LHCN-M2 (cell line): ENCODE measurements around the gene SAMD10. TPM values are rescaled to one million over a fixed set of nuclear protein-coding genes. Genes with fewer than 3 reads are reported as not detected.

ENCODE experiments used
- DNase-seq: peaks from one replicate; pipeline ENCODE4 v3.0.0-alpha.2; 2012; ENCODE audit warnings: low read depth
- total RNA-seq: library from RNA; depleted of rRNA; stranded (reverse); fragments of >200 nt; gene quantifications from 2 replicates; pipeline ENCODE4 v1.2.3, GENCODE V29; 2014

The SAMD10 gene
- total RNA-seq, 1 experiment from 2014 or later: 3.1 TPM

DNA sequence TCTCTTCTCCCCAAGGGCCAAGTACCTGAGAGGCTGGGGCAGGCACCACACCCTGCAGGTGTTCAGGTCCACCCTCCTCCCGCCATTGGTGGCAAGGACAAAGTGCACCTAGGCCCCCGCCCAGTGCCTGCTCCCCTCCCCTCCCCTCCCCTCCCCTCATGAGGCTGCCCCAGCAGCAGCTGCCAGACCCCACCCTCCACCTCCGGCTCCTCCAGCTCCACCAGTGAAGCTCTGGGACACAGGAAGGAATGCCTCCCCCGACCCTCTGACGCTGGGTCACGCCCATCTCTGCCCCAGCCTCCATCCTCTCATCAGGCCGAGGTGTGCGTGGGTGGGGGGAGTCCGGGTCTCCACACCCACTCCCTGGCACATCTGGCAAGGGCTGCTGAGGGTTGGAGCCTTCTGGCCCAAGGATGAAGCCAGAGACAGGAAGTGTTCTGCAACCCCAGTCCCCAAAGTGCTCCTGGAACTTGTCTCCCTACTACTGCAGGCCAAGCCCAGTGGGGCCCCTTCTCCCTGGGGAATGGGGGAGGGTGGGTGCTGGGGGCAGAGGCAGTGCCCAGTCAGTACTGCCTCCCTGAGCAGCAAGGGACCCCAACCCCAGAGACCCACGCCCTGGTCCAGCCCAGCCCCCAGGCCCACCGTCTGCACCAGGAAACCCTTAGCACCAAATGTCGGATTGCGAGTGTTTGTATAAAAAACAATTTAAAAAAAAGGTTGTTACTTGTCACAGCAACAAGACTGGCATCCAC lies 21.6 kb downstream of the SAMD10 start:
- DNase-seq: no peak

DNA sequence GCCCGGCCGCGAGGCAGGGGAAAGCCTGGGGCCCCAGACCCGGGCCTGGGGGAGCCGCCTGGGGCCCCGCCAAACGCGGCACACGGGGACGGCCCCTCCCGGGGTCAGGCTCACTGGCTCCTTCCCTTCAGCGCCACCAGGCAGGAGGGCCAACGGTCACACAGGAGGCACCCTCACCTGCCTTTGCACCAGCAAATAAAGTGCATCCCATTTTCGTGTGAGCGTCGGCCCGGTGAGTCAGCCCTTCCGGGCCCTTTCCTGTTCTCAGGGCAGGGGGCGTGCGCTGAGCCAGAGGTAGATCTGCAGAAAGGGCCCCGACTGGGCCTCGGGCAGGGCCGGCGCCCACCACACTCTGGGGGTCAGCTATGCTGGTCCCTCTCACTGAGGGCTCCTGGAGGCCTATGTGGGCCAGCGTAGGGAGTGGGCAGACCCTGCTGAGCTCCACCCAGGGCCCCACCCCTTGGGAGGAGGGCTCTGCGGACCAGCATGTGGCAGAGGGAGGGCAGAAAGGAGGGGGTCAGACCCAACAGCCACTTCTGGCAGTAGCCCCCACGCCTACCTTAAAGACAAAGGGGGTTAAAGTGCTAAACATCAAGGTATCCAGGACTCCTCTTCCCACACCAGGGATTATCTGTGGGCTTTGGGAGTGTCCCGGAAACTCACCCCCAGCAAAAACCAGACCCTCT lies 22.3 kb downstream of the SAMD10 start:
- peak; percentile 70 for DNase-seq

DNA sequence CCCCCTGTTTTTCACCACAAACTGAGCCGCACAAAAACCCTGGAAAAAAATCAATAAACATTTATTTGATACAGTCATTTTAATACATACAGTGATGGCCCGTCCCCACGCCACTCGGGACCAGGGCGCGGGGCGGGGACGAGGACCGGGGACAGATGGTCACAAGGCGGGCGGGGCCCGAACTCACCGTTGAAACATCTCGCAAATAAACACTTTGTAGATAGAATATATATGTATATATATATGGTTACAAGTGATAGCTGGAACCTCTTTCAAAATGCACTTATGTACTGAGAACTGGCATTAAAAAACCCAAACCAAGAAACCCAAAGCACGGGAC lies 22.8 kb downstream of the SAMD10 start:
- DNase-seq: no peak

DNA sequence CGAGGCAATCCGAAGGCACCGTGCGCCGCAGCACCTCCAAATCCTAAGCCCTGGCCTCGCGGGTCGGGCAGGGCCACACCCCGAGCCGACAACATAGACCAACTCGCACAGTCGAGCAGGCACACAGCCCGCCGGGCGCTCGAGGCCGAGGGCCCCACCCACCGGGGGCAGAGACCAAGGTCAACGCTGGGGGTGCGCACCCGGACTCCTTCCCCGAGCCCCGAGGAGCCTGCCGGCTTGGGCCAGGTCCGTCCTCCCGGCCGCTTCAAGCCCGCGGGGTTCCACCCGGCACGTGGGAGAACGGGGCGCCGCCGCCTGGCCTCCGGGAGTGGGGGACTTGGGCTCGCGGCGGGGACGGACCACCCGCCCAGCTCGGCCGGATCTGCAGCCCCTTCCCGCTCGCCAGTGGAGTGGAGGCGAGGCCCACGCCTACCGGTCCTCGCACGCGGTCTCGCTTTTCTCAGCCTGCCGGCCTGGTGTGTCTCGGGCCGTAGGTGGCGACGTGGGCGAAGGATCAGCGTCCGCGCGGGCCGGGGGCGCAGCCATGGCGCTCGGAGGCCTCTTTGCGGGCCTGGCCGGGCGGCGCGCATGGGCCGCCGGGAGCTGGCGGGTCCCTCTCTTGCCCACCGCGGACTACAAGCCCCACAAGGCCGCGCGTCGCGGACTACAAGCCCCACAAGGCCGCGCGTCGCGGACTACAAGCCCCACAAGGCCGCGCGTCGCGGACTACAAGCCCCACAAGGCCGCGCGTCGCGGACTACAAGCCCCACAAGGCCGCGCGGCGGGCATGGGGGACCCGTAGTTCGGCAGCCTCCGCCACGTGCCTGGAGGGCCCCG lies 23.4 kb downstream of the SAMD10 start, which contains the start of gene UCKL1:
Gene UCKL1, minus strand, starts transcription at position 590 of the 837 bp plus-strand sequence. Its CDS starts 44 bp downstream, at position 546.
- peak; percentile 83 for DNase-seq

DNA sequence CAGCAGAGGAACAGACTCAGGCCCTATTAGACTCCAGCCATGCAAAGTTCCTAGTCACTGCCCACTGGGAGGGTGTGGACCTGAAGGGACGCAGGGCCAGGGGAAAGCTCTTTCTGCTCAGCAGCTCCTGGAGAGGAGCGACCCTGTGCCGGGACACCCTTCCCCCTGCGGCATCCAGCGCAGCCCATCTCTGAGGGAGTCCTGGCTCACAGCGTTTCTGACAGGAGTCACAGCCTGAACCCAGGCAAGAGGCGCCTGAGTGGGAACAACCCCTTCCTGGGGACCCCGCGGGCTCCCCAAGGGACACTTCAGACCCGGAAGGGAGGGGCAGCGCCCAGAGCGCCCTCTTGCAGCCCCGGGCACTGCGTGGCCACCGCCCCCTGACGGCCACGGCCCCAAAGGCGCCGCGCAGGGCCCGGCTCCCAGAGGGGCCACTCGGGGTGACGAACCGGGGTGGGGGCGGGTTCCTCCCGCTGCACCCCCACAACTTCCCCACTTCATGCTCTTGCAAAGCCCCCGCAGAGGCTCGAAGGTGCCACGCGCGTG lies 24.1 kb downstream of the SAMD10 start:
- peak; percentile 39 for DNase-seq

DNA sequence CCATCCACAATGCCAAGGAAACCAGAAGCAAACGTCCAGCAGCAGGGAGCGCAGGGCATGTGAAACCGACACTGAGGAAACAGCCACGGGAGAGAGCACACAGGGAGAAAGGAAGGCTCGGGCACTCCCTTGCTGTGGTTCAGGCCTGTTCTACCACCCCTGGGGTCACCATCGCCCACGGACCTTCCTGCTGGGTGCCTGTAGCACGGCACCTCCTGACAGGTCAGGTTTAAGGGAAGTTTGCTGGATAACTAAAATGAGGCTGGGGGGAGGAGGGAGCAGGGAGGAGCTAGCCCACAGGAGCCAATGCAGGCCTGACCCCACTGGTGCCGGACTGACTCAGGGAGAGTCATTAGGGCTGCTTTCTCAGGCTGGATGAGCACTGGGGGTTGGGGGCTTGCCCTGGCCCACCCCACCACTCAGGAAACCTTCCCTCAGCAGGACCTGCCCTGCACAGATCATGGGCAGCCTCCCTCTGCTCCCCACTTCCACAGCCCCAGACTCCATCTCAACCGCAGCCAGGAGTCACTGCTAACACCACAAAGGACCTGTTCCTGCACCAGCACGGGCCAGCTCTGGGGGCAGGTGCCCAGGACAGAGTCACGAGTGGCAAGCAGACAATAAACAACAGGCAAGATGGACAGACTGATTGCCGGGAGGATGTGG lies 25.5 kb downstream of the SAMD10 start:
- no peak for DNase-seq

DNA sequence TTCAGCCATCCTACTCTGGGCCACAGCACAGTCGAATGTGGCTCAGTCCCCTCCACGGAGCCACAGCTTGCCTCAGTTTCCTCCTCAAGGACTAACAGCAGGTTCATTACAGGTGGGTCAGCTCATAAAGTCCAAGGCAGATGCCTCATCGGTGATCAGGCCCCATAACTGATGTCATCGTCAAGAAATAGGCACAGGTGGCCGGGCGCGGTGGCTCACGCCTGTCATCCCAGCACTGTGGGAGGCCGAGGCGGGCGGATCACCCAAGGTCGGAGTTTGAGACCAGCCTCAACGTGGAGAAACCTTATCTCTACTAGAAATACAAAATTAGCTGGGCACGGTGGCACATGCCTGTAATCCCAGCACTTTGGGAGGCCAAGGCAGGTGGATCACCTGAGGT lies 26.7 kb downstream of the SAMD10 start:
- no peak for DNase-seq

DNA sequence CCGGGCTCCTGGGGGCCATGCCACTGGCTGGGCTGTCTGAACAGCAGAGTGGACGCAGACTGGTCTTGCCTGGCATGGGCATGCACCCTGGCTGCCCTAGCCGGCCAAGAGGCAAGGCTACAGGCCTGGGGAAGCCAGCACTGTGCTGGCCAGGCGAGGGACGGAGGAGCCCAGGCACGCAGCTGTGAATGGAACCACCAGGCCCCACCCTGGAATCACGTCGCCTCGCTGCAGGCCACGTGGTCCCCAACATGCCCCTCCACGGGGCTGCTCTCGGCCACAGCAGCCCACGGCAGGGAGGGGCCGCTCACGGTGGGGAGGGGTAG lies 27.3 kb downstream of the SAMD10 start:
- no peak for DNase-seq

DNA sequence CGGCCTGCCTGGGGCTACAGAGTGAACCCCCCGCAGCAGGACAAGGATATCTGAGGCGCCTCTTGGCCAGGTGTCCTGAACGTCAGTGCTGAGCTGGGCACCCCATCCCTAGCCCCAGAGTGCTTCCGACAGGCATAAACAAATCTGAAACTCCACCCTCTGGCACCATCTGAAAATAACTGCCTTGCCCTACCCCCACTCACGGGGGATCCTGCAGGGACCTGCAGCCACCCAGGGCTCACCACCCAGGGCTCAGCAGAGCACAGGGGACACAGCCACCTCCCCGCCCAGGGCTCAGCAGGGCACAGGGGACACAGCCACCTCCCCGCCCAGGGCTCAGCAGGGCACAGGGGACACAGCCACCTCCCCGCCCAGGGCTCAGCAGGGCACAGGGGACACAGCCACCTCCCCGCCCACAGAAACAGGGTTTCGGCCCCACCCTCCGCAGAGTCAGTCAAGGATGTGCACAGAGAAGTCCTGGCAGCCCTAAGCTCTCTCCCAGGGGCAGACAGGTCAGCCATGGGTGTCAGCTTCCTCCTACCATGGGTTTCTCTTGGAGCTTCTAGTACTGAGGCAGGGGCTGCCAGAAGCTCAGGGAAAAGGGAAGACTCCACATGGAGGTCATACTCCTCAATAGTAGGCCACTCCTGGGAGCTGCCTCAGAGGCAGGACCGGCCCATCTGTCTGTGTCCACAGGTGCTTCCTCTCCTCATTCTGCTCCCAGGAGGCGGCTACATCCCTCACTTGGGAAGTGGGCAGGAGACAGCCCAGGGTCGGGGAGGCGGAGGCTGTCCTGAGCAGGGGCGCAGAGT lies 27.8 kb downstream of the SAMD10 start:
- no peak for DNase-seq

DNA sequence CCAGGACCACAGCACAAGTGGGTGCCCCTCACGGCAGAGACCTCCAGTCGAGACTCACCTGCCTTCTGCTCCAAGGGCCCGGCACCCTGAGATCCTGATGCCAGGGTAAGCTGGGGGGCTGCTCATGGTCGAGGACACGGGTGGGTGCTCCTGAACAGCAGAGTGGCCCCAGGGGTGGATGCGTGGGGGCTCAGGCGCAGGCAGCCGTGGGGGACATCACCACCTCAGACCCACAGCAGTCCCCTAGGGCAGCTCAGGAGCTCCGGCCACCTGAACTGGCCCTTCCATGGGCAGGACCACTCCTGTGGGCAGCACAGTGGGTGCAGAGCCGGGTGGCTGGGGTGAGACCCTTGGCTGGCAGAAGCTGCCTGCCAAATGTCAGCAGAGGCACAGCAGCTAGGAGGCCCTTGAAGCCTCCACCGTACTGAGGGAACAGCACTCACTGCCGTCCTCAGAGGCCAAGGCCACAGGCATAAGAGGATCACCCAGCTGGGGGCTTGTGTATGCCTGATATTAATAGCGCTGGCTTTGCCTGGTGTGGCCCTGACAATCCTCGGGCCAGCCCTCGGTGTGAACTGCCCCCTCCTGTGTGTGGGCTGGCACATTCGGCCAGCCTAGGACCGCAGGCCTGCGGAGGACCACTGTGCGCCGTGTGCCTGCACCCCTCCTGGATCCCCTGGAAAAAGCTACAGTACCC lies 28.6 kb downstream of the SAMD10 start:
- DNase-seq: no peak

DNA sequence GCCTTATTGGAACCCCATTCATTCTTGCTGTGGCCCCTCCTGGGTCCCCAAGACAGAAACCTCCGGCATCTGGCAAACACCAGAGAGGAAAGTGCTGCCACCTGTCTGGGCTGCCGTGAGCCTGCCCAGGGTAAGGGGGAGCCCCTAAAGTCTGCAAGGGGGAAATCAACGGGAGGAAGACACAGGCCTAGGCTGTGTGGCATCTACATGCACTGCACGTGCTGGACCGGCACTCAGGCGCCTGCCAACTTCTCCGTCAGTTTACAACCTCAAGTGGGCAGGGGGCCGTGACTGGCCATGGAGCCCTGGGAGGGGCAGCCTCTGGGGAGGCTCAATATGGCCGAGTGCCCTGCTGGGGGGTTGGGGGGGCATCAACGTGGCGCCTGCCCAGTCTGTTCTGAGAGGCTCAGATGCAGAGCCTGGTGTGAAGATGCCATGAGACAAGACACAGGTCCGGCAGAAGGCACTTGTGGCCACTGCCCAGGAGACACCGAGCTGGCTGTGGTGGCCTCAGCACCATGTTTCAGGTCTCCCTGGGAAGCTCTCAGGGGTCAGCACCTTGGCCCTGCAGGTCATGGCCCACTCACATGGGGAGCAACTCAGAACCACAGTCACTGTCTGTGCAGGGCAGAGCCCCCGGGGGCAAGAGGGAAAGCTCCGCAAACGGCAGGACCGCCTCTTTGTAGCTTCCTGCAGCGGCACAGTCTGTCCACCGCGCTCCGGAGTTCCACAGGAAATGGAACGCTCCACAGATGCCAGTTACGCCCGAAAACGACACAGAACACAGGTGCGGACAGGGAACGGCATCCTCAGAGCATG lies 31.6 kb downstream of the SAMD10 start:
- no peak for DNase-seq

DNA sequence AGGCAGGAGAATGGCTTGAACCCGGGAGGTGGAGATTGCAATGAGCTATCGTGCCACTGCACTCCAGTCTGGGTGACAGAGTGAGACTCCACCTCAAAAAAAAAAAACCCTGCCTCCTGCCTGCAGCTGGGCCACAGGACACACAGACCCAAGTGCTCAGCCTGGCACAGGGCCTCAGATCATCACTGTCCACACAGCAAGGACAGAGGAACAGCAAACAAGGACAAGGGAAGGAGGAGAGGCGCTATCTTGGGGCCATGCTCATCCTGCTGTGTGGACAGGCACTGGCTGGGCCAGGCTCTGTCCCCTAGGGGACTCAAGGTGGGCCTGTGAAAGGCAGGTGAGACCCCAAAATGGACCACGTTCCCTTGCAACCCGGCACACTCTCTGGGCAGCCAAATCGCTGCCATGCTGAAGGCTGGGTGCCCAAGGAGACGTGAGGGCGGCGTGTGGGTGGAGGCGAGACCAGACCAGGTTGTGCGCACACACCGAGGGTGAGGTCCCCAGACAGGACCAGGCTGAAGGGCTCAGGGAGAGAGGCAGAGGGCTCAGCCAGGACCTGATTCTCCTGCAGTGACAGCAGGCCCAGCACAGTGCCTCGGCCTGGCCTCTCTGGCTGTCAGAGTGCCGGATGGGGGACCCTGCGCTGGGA lies 32.3 kb downstream of the SAMD10 start:
- DNase-seq: no peak

DNA sequence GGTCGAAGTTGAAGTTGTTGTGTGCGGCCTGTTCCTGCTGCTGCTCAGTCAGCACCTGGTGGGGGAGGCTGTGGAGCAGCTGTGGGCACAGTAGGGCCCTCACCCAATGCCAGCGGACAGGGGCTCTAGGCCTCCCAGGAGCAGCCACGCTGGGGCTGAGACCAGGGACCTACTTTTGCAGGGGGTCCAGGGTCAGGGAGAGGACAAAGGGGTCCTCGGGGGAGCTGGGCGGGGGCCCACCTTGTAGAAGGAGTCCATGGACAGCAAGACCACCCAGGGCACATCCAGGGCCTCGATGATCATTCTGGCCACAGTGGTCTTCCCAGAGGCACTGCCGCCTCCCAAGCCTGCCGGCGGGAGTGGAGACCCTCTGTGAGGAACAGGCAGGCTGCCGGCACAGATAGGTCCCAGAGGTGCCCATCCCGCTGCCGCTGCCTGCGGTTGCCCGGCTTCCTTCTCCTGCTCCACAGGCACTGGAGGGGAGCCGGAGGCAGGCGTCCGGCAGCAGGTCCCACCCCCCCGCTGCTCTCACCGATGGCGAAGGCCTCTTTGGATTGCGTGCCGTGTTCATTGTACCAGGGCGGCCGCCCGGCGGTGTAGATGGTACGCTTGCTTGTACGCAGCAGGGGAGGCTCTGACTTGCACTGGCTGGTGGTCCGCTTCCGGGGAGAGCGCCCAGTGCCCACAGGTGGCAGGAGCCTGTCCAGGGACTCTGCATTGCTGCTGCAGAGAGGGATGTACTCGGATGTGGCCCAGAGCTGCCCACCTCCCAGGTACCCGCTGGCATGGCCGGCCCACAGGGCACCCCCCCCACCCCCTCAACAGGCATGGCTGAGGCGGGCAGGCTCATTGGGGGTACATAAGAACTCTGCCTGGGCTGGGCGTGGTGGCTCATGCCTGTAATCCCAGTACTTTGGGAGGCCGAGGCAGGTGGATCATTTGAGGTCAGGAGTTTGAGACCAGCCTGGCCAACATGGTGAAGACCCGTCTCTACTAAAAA lies 33.2 kb downstream of the SAMD10 start:
- no peak for DNase-seq

DNA sequence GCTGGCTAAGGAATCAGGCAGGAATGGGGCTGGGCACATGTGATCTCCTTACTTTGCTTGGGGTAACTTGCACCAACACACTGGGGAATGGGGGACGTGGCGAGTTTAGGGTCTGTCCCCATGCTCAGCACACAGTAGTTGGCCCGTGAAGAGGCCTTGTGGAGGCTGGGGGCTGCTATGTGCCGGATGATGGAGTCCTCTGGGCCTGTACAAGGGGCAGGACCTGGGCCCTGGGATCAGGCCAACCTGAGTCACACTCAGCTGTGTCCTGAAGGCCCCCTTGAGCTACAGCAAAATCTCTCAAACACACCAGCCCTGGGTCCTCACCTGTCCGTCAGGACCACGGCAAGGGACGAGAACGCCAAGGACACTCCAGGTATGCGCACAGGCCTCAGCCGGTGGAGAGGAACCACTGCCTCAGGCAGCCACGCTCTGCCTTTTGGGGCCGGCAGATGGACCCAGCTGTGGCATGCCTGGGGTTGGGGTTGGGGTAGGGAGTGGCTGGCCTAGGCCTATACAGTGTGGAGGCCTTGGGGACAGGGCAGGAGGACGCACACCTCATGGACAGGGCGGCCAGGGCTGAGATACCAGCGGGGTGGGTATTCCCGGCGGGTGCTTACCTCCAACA lies 34.3 kb downstream of the SAMD10 start:
- DNase-seq: no peak

DNA sequence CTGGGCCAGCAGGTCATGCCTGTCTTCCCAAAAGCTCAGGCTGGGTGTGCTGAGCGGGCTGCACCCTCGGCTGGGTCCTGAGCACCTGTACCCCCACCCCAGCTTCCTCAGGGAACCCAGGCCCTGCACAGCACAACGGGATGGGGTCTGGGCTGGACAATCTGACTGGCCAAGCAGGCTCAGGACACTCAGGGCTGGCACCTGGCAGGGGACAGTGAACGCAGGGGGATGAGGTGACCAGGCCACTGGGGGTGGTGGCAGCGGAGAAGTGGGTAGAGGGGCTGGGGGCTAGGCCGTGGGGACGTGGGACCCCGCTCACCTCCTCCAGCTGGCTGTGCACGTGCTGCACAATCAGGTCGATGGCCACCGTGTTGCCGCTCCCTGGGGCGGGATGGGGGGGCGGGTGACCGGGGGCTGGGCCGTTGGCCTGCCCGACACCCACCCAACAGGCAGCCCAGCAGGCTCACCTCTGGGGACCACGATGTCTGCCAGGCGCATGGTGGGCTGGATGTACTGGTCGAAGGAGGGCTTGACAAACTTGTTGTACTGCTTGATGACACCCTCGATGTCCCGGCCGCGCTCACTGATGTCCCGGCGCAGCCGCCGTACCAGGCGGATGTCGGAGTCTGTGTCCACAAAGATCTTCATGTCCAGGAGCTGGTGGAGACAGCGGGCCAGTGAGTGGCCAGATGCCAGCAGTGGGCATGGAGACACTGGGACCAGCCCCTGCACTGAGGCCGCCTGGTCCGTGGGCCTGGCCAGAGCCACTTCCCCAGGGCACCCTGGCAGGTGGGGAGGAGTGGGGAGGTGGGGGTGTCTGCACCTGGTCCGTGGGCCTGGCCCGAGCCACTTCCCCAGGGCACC lies 35.1 kb downstream of the SAMD10 start:
- DNase-seq: no peak

DNA sequence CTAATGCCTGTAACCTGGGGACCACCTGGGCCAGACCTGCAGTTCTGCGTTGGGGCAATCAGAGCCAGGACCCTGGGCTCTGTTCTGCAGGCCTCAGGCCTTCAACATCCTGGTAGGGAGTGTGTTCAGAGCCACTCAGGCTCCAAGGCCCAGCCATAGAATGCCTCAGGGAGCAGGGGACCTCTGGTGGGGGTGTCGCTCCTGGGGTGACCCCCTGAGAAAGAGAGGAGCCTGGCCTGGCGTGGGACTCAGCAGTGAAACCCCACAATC lies 35.7 kb downstream of the SAMD10 start:
- no peak for DNase-seq
